SK-N-SH (cell line): ENCODE data around the gene ZC3H4.

Experiments
- EZH2phosphoT487 ChIP-seq: fragments of 200-600 bp; sonication (generic); IDR thresholded peaks from 2 replicates; pipeline ENCODE4 v1.6.1; 2017; ENCODE audit warnings: low read depth, mixed run types, mild to moderate bottlenecking, antibody characterized with exemption, moderate library complexity, borderline replicate concordance
- NFIC ChIP-seq: IDR thresholded peaks from 2 replicates; pipeline ENCODE4 v1.4.0; 2012; ENCODE audit warnings: borderline replicate concordance
- POLR2AphosphoS5 ChIP-seq: IDR thresholded peaks from 2 replicates; pipeline ENCODE4 v1.6.1; 2012; ENCODE audit warnings: low read depth, low read length
- TF ChIP-seq, protein P1 (sequence below): IDR thresholded peaks from 2 replicates; pipeline ENCODE4 v1.4.0; 2012; ENCODE audit warnings: low read depth, borderline replicate concordance
- TF ChIP-seq, protein P2 (sequence below): fragments of 200-600 bp; sonication (generic); IDR thresholded peaks from 2 replicates; pipeline ENCODE4 v1.6.1; 2017; ENCODE audit warnings: antibody characterized with exemption, mild to moderate bottlenecking, moderate library complexity

- TF ChIP-seq, protein P1, sequence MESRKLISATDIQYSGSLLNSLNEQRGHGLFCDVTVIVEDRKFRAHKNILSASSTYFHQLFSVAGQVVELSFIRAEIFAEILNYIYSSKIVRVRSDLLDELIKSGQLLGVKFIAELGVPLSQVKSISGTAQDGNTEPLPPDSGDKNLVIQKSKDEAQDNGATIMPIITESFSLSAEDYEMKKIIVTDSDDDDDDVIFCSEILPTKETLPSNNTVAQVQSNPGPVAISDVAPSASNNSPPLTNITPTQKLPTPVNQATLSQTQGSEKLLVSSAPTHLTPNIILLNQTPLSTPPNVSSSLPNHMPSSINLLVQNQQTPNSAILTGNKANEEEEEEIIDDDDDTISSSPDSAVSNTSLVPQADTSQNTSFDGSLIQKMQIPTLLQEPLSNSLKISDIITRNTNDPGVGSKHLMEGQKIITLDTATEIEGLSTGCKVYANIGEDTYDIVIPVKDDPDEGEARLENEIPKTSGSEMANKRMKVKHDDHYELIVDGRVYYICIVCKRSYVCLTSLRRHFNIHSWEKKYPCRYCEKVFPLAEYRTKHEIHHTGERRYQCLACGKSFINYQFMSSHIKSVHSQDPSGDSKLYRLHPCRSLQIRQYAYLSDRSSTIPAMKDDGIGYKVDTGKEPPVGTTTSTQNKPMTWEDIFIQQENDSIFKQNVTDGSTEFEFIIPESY = no peak
- TF ChIP-seq, protein P2, sequence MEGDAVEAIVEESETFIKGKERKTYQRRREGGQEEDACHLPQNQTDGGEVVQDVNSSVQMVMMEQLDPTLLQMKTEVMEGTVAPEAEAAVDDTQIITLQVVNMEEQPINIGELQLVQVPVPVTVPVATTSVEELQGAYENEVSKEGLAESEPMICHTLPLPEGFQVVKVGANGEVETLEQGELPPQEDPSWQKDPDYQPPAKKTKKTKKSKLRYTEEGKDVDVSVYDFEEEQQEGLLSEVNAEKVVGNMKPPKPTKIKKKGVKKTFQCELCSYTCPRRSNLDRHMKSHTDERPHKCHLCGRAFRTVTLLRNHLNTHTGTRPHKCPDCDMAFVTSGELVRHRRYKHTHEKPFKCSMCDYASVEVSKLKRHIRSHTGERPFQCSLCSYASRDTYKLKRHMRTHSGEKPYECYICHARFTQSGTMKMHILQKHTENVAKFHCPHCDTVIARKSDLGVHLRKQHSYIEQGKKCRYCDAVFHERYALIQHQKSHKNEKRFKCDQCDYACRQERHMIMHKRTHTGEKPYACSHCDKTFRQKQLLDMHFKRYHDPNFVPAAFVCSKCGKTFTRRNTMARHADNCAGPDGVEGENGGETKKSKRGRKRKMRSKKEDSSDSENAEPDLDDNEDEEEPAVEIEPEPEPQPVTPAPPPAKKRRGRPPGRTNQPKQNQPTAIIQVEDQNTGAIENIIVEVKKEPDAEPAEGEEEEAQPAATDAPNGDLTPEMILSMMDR = no peak
- no peak for TF ChIP-seq POLR2AphosphoS5
- no peak for TF ChIP-seq NFIC
- no peak for TF ChIP-seq EZH2phosphoT487
These were observed 6.2 kb downstream of the ZC3H4 start for GRCh38 chr19:47107202-47107952.
